ENCODE measurements around the gene S1PR4.

Gene S1PR4, protein sequence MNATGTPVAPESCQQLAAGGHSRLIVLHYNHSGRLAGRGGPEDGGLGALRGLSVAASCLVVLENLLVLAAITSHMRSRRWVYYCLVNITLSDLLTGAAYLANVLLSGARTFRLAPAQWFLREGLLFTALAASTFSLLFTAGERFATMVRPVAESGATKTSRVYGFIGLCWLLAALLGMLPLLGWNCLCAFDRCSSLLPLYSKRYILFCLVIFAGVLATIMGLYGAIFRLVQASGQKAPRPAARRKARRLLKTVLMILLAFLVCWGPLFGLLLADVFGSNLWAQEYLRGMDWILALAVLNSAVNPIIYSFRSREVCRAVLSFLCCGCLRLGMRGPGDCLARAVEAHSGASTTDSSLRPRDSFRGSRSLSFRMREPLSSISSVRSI

GRCh38 chr19:3178377-3178972 lies at the start of gene S1PR4:
S1PR4 (plus strand) TSS chr19:3178769; CDS start chr19:3178793, 24 bp downstream.
- DNase-seq (ENCODE audit: low spot score): no peak

DNA sequence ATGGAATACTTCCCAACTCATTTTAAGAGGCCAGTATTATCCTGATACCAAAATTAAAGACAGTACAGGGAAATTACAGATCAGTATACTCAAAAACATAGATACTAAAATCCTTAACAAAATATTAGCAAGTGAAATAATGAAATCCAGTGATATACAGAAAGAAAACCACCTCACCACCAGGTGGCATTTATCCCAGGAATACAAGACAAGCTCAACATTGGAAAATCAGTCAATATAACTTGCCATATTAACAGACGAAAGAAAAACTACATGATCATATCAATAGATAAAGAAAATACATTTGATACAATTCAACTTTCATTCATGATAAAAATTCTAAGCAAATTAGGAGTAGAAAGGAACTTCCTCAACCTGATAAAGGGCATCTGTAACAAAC lies 49.5 kb upstream of the S1PR4 start:
- DNase-seq (ENCODE audit: low spot score): peak; percentile 41

- DNase-seq (ENCODE audit: low spot score): no peak
Observed at GRCh38 chr19:3131168-3131567, 47.4 kb upstream of the S1PR4 start.

DNA sequence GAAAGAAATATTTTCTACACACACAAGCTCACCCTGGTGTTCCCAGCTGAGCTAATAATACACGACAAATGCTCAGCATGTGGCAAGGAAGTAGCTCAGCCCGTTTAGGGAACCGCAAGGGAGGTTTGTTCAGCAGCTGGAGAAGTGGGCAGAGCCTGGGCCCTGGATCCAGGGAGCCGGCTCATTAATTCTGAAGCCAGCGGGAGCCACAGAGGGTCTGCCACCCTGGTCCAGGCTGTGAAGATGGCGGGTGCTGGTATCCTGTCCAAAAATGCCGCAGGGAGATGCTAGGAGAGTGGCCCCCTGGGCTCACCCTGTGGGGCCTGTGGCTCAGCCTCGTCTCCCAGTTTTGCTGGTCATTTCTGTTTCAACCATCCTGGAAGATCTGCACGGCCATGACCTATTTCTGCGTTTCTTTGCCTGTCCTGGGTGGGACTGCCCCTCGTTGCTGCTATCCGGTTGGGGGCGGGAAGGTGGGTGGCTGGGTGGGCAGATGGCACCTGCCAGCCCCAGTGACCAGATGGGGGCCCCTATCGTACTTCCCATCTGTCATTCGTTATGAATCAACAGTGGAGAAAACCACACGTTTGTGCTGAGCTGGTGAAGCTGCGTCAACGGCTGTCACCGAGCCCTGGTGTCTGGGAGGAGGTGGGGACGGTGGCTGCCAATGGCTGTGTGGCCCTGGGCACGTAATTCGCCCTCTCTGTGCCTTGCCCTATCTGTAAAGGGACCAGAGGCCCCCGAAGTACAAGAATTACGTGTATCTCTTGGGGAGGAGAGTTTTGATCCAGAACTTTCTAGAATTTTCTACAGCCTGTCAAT lies 45.4 kb upstream of the S1PR4 start:
- peak; percentile 43 for DNase-seq (ENCODE audit: low spot score)

- peak; percentile 13 for DNase-seq (ENCODE audit: low spot score)
Observed at GRCh38 chr19:3133793-3134116, 44.8 kb upstream of the S1PR4 start.

DNA sequence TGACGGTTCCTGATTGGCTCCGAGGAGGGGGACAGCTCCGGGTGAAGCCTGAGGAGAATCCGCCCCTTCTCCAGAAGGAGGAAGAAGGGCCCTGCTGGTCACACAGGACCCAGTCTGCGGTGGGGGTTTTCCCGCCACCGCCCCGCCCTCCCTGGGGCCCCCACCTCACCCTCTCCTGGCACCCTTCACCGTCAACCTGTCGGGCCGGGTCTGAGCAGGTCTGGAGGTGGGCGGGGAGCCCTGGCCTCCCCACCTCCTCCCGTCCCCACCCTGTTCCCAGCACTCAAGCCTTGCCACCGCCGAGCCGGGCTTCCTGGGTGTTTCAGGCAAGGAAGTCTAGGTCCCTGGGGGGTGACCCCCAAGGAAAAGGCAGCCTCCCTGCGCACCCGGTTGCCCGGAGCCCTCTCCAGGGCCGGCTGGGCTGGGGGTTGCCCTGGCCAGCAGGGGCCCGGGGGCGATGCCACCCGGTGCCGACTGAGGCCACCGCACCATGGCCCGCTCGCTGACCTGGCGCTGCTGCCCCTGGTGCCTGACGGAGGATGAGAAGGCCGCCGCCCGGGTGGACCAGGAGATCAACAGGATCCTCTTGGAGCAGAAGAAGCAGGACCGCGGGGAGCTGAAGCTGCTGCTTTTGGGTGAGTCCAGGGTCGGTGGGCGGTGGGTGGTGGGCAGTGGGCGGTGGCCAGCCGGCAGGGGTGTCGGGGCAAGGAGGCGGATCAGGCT lies 42.4 kb upstream of the S1PR4 start, which contains the start of gene GNA15:
TSS of gene GNA15 (plus strand) at position 73 of the 723 bp plus-strand sequence. CDS start at position 491, 418 bp downstream.
- DNase-seq (ENCODE audit: low spot score): peak; percentile 12

DNA sequence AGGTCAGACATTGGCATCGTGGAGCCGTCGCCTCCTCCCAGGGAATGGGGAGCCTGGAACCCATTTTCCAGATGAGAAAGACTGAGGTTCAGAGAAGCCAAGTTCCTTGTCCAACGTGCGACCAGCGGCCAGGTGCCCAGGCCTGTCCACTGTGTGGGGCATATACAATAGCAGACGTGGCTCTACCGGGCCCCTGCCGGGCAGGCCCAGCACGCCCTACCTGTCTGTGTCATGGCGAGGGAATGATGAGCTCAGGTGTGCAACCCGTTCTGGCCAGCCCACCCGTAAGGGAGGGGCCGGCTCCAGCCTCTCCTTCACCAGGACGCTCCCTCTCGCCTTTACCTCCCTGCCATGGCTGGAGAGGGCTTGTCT lies 41.9 kb upstream of the S1PR4 start:
- DNase-seq (ENCODE audit: low spot score): no peak

- DNase-seq (ENCODE audit: low spot score): no peak
Observed at GRCh38 chr19:3137119-3137518, 41.5 kb upstream of the S1PR4 start.

DNA sequence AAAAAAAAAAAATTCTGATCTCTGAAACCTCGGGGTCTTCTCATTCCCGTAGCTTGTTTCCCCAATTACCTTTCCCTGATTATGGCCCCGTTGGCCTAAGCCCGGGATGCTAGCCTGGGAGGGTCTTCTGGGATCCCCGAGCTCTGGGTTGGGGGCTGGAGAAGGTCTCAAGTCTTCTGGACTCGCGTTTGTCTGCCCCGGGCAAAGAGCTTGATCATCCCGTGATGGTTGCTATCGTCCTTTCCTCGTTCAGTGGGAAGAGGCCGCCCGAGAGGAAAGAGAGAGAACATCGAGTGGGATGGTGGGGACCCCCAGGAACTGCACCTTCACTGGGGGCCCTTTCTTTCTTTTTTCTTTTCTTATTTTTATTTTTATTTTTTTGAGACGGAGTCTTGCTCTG lies 40.3 kb upstream of the S1PR4 start:
- no peak for DNase-seq (ENCODE audit: low spot score)

DNA sequence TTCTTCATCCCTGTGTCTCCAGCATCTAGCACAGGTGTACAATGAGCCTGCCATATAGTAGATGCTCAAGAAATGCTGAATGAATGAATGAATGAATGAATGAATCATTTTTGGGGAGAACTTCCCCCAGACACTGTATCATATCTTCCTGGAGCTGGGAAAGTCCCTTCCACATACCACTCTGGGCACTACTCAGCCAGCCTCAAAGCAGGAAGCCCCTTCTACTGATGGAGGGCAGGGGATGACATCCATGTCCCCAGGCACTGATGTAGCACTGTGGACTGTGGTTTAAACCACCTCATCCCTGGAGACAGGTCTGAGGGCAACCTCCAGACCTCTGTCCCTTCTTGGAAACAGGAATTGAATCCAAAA lies 37.9 kb upstream of the S1PR4 start:
- no peak for DNase-seq (ENCODE audit: low spot score)

DNA sequence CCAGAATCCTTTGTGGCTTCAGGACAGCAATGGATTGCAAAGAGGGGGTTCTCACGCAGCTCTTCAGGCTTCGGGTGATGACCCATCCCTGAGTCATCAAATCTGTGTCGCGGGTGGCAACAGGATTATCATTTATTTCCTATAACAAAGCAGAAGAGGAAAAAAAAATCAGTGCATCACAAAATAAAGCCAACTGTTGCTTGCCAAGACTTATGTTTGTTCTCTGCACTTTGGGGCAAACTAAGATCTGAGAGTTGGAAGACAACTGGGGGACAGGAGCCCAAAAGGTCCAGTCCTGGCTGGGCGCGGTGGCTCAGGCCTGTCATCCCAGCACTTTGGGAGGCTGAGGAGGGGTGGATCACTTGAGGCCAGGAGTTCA lies 36.3 kb upstream of the S1PR4 start:
- DNase-seq (ENCODE audit: low spot score): no peak

GRCh38 chr19:3142781-3143337 lies 35.7 kb upstream of the S1PR4 start:
- DNase-seq (ENCODE audit: low spot score): no peak

- DNase-seq (ENCODE audit: low spot score): no peak
Observed at GRCh38 chr19:3145909-3146676, 32.5 kb upstream of the S1PR4 start.

GRCh38 chr19:3146677-3147100 lies 31.9 kb upstream of the S1PR4 start:
- DNase-seq (ENCODE audit: low spot score): peak; percentile 55

DNA sequence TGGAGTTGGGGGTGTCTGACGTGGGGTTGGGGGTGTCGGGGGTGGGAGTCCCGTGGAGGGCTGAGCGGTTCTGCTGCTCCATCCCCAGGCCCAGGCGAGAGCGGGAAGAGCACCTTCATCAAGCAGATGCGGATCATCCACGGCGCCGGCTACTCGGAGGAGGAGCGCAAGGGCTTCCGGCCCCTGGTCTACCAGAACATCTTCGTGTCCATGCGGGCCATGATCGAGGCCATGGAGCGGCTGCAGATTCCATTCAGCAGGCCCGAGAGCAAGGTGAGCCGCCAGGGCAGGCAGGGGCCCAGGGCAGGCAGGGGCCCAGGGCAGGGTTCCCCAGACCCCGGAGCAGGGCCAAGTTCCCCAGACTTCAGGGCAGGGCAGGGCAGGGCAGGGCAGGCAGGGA lies 30.1 kb upstream of the S1PR4 start:
- DNase-seq (ENCODE audit: low spot score): no peak

DNA sequence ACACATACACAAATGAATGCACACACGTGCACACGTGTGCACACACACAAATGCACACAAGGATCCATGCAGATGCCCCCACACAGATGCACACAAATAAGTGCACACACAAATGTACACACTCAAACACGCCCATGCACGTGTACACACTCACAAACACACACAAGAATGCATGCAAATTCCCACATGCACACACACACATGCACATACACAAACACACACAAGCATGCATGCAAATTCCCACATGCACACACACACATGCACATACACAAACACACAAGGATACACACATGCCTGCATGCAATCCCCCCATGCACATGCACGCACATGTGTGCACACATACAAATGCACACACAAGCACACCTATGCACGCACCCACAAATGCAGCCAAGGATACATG lies 29.5 kb upstream of the S1PR4 start:
- DNase-seq (ENCODE audit: low spot score): no peak

GRCh38 chr19:3149526-3150505 lies 28.8 kb upstream of the S1PR4 start:
- no peak for DNase-seq (ENCODE audit: low spot score)

DNA sequence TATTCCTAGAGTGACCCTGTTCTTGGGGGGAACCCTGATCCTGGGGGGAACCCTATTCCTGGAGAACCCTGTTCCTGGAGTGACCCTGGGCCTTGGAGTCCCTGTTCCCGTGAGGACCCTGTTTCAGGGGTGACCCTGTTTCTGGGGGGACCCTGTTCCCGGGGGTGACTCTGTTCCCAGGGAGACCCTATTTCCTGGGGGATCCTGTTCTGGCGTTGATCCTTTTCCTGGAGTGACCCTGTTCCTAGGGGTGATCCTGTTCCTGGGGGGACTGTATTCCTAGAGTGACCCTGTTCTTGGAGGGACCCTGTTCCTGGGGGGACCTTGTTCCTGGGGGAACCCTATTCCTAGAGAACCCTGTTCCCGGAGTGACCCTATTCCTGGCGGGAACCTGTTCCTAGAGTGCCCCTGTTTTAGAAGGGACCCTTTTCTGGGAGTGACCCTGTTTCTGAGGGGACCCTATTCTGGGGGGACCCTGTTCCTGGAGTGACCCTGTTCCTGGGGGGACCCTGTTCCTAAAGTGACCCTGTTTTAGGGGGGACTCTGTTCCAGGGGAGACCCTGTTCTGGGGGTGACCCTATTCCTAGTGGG lies 27.7 kb upstream of the S1PR4 start:
- no peak for DNase-seq (ENCODE audit: low spot score)

DNA sequence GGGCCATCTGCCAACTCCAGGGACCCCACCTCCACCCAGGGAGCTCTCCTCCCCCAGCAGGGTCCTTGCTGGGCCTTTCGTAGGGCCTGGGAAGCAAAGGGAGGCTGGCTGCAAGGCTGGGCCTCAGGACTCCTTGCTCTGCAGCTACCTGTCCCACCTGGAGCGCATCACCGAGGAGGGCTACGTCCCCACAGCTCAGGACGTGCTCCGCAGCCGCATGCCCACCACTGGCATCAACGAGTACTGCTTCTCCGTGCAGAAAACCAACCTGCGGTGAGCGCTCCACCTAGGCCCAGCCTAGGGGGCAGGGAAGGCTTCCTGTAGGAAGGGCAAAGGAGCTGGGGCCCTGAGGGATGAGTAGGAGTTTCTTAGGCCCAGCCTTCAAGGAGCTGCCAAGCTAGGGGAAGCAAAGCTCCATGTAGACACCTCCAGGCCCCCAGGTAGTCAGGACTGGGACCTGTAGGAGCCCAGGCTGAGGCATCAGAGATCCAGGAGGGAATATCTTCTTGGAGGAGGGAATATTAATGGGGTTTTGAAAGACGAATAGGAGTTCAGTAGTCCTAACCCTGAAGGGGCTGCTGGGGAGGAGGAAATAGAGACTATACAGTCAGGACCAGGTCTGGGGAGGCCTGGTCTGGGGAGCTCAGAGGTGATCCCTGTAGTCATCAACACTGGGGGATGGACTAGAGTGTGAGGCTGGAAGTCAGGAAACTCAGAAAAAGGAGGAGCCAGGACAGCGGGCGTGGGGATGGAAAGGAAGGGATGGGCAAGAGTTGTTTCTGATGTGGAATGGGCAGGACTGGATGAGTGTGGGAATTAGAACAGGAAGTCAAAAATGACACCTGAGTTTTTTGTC lies 26.8 kb upstream of the S1PR4 start:
- DNase-seq (ENCODE audit: low spot score): no peak
